Neutrophil (primary cell): ENCODE measurements around the gene GOLGB1.

Experiments used
- H3K27ac ChIP-seq: fragments of 200-600 bp; sonication (generic); 2 replicates; pipeline ENCODE4 v1.5.1; 2016; ENCODE audit warnings: mild to moderate bottlenecking, moderate library complexity
- H3K27me3 ChIP-seq: fragments of 200-600 bp; sonication (generic); 2 replicates; pipeline ENCODE4 v1.6.0; 2016; ENCODE audit warnings: mild to moderate bottlenecking
- H3K36me3 ChIP-seq: fragments of 200-600 bp; sonication (generic); 2 replicates; pipeline ENCODE4 v1.5.1; 2017
- H3K4me1 ChIP-seq, 2 experiments: fragments of 200-600 bp in 1 of 2; sonication (generic) in 1 of 2; 1 replicate in 1 of 2; 2 replicates in 1 of 2; pipeline versions ENCODE4 v1.5.1 to v1.6.1; 2013 to 2016; ENCODE audit warnings: low read depth in 1 of 2, low read length in 1 of 2, mild to moderate bottlenecking in 1 of 2, moderate library complexity in 1 of 2; ENCODE audit not compliant: control insufficient read depth in 1 of 2, insufficient read depth in 1 of 2
- H3K4me3 ChIP-seq, 2 experiments: fragments of 200-600 bp in 1 of 2; sonication (generic) in 1 of 2; 1 replicate in 1 of 2; 2 replicates in 1 of 2; pipeline ENCODE4 v1.5.1; 2013 to 2016; ENCODE audit warnings: low read depth in 1 of 2, low read length in 1 of 2, mild to moderate bottlenecking in 1 of 2, moderate library complexity in 1 of 2
- H3K9me3 ChIP-seq: fragments of 200-600 bp; sonication (generic); 2 replicates; pipeline ENCODE4 v1.5.1; 2016
- TF ChIP-seq, protein P1 (sequence below): fragments of 200-600 bp; sonication (generic); IDR thresholded peaks from 2 replicates; pipeline ENCODE4 v1.5.1; 2016; ENCODE audit warnings: antibody characterized with exemption

Gene GOLGB1

DNA sequence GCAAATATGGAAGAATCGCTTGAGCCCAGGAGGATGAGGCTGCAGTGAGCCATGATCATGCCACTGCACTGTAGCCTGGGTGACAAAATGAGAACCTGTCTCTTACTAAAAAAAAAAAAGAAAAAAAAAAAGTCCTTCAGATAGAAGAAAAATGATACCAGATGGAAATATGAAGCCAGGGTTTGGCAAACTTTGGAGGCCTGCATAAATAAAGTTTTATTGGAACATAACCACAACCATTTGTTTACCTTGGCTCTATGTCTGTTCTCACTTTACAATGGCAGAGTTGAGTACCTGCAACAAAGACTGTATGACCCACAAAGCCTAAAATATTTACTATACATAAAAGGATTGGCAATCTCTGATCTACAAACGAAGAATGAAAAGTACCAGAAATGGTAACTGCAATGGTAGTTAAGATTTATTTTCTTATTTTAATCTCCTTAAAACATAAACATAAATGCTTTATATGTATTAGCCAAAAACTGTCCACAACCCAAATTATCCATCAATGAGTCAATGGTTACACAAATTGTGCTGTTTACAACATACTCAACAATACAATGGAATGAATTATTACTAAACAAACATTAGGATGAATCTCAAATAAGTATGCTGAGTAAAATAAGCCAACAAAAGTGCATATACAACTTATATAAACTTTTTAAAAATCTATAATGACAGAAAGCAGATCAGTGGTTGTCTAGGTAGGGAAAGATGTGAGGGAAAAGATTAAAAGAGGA is 41.8 kb downstream of the GOLGB1 start:
- Histone ChIP-seq H3K4me1 (no peaks in the 10 kb centered on the region), H3K27me3 (no peaks in the 10 kb centered on the region), H3K27ac (no peak overlapping the region), H3K4me3 (no peak overlapping the region), H3K36me3 (peaks cover 10% of the 10 kb centered on the region), H3K9me3 (no peaks in the 10 kb centered on the region)
- TF ChIP-seq, protein P1, sequence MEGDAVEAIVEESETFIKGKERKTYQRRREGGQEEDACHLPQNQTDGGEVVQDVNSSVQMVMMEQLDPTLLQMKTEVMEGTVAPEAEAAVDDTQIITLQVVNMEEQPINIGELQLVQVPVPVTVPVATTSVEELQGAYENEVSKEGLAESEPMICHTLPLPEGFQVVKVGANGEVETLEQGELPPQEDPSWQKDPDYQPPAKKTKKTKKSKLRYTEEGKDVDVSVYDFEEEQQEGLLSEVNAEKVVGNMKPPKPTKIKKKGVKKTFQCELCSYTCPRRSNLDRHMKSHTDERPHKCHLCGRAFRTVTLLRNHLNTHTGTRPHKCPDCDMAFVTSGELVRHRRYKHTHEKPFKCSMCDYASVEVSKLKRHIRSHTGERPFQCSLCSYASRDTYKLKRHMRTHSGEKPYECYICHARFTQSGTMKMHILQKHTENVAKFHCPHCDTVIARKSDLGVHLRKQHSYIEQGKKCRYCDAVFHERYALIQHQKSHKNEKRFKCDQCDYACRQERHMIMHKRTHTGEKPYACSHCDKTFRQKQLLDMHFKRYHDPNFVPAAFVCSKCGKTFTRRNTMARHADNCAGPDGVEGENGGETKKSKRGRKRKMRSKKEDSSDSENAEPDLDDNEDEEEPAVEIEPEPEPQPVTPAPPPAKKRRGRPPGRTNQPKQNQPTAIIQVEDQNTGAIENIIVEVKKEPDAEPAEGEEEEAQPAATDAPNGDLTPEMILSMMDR: no peak

DNA sequence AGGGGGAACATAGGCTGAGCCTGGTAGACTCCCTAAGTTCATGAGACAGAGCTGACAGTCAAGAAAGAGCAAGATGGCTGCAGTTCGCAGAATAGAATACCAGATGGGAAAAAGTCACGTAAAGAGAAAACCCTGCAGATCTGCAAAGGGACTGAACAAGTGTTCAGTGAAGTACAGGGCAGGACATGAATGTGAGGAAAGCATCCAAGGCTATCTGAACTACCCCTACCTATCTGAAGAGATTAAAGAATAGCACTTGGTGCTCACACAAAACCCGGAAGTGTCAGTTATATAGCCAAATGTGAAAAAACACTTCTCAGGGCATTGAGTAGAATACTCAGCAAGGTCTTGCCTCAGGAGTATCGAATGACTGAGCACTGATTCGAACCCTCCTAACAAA is 44.0 kb downstream of the GOLGB1 start:
- no peaks in the 10 kb centered on the region for H3K4me1 ChIP-seq
- TF ChIP-seq, protein P1: no peak
- H3K36me3 ChIP-seq: peaks cover 17% of the 10 kb centered on the region
- H3K4me3 ChIP-seq: no peak overlapping the region
- no peaks in the 10 kb centered on the region for H3K9me3 ChIP-seq
- H3K27me3 ChIP-seq: no peaks in the 10 kb centered on the region
- H3K27ac ChIP-seq: no peak overlapping the region

DNA sequence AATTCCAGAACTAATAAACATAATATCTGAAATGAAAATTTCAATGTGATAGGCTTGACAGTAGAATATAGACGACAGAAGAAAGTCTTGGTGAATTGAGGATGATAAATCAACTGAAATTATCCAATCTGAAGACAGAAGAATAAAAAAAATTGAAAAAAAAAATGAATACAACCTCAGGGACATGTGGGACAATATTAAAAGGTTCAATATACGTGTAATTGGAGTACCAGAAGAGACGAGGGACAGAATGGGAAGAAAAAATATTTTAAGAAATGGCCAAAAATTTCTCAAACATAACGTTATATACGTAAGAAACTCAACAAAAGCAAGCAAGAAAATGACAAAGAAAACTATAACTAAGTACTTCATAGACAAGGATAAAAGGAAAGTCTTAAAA is 45.6 kb downstream of the GOLGB1 start:
- H3K4me1 ChIP-seq: no peaks in the 10 kb centered on the region
- H3K36me3 ChIP-seq: peaks cover 25% of the 10 kb centered on the region
- H3K9me3 ChIP-seq: no peaks in the 10 kb centered on the region
- H3K4me3 ChIP-seq: no peak overlapping the region
- TF ChIP-seq, protein P1: no peak
- no peaks in the 10 kb centered on the region for H3K27me3 ChIP-seq
- H3K27ac ChIP-seq: no peak overlapping the region

DNA sequence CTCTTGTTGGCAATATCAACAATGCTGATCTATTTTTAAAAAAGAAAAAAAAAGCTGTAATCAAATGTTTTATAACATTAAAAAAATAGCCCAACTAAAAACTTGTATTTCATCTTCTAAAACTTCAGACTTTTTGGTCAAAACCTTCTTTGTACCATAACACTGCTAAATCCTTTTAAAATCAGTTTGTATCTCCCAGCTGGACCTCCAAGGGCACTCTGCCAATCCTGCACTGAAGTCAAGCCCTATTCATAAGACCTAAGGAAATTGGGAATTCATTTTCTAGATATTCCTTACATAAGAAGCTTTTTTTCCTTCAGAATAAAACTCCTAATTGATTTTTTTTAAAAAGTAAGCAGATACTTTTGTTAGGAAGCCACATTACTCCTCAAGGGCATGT is 50.6 kb downstream of the GOLGB1 start:
- H3K36me3 ChIP-seq: peaks cover 29% of the 10 kb centered on the region

DNA sequence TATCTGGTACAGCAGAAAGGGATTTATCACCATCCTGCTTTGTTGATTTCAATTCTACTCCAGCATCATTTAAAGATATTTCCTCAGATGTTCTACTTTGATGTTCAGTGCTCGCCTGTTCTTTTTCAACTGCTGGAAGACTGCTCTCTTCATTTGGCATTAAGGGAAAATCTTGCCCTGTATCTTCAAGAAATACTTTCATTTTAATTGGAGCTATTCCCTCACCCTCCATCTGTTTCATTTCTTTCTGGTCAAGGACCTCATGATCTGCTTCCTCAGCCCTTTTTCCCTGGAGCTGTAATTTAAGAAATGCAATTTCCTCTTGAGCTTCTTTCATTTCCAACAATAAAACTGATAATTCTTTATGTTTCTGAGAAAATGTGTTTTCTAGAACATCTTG is 51.1 kb downstream of the GOLGB1 start:
- Histone ChIP-seq H3K36me3 (peaks cover 29% of the 10 kb centered on the region), H3K27ac (no peak overlapping the region), H3K27me3 (no peaks in the 10 kb centered on the region), H3K9me3 (no peaks in the 10 kb centered on the region), H3K4me1 (no peaks in the 10 kb centered on the region), H3K4me3 (no peak overlapping the region)
- TF ChIP-seq, protein P1: no peak

More for the DNA sequence above, 50.6 kb downstream of the GOLGB1 start:
- H3K4me1 ChIP-seq: no peaks in the 10 kb centered on the region
- H3K9me3 ChIP-seq: no peaks in the 10 kb centered on the region
- TF ChIP-seq, protein P1: no peak
- no peak overlapping the region for H3K27ac ChIP-seq
- no peak overlapping the region for H3K4me3 ChIP-seq
- no peaks in the 10 kb centered on the region for H3K27me3 ChIP-seq
